Measurements from ENCODE around the gene DNAJC17.

Gene DNAJC17

DNA sequence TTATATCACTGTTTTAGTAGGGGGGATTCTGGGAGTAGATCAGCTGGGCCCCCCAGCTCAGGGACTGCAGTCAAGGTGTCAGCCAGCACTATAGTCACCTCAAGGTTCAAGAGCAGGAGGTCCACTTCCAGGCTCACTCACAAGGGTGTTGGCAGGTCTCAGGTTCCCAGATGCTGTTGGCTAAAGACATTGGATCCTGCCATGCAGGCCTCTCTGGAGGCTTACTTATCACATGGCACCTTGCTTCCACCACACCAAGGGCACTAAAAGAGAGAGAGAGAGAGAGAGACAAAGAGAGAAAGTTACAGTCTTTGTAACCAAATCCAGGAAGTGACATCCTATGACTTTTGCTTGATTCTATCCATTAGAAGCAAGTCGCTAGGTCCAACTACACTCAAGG, 28.7 kb upstream of the DNAJC17 start:
- H3K9me3 ChIP-seq (ENCODE audit: insufficient read depth, low read length) = no peaks in the 10 kb centered on the region
- H4K20me1 ChIP-seq (ENCODE audit: low read depth, low read length) = no peaks in the 10 kb centered on the region
- H3K27me3 ChIP-seq (ENCODE audit: low read length) = no peaks in the 10 kb centered on the region
- H3K36me3 ChIP-seq (ENCODE audit: low read length) = no peaks in the 10 kb centered on the region
- H3K4me2 ChIP-seq (ENCODE audit: low read depth, low read length, poor library complexity, severe bottlenecking) = no peak overlapping the region
- H3K9ac ChIP-seq (ENCODE audit: low read length) = no peak overlapping the region
- H3K27ac ChIP-seq (ENCODE audit: low read depth, low read length) = no peak overlapping the region
- no peak overlapping the region for H2AFZ ChIP-seq (ENCODE audit: low read depth, low read length, severe bottlenecking)
- H3K4me3 ChIP-seq (ENCODE audit: insufficient read depth, low read length, poor library complexity, severe bottlenecking) = no peak overlapping the region
- no peaks in the 10 kb centered on the region for H3K79me2 ChIP-seq (ENCODE audit: insufficient read depth, low read length)
- H3K9me2 ChIP-seq (replicated peaks; ENCODE audit: insufficient read depth, low read length) = no peaks in the 10 kb centered on the region
- TF ChIP-seq, protein P1, sequence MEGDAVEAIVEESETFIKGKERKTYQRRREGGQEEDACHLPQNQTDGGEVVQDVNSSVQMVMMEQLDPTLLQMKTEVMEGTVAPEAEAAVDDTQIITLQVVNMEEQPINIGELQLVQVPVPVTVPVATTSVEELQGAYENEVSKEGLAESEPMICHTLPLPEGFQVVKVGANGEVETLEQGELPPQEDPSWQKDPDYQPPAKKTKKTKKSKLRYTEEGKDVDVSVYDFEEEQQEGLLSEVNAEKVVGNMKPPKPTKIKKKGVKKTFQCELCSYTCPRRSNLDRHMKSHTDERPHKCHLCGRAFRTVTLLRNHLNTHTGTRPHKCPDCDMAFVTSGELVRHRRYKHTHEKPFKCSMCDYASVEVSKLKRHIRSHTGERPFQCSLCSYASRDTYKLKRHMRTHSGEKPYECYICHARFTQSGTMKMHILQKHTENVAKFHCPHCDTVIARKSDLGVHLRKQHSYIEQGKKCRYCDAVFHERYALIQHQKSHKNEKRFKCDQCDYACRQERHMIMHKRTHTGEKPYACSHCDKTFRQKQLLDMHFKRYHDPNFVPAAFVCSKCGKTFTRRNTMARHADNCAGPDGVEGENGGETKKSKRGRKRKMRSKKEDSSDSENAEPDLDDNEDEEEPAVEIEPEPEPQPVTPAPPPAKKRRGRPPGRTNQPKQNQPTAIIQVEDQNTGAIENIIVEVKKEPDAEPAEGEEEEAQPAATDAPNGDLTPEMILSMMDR (IDR thresholded peaks at IDR 0.05; ENCODE audit: insufficient read depth, low read length, poor library complexity, severe bottlenecking) = no peak
- no peak for TF ChIP-seq EZH2phosphoT487 (conservative IDR thresholded peaks at IDR 0.05; ENCODE audit: low read length)
- no peaks in the 10 kb centered on the region for H3F3A ChIP-seq (ENCODE audit: insufficient read depth)

DNA sequence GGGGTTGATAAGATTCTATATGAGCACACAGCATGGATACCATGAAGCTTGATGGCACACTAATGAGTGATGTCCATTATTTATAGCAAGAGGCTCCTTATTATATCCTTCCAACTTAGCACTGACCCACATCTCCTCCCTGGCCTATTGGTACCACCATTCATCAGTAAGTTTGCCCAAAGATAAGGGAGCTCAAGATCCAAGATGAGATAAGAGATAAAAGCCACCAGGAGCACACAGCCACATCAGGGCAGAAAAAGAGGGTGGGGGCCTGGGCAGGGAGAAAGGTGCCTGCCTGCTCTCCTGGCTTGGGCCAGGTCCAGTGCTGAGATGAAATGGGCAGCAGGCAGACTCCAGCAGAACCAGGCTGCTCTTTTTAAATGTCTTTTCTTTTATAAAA, 25.6 kb upstream of the DNAJC17 start:
- H3K27ac ChIP-seq (ENCODE audit: low read depth, low read length) = no peak overlapping the region
- no peaks in the 10 kb centered on the region for H3K9me2 ChIP-seq (replicated peaks; ENCODE audit: insufficient read depth, low read length)
- H3F3A ChIP-seq (ENCODE audit: insufficient read depth) = no peaks in the 10 kb centered on the region
- TF ChIP-seq, protein P1 (IDR thresholded peaks at IDR 0.05; ENCODE audit: insufficient read depth, low read length, poor library complexity, severe bottlenecking) = no peak
- no peaks in the 10 kb centered on the region for H4K20me1 ChIP-seq (ENCODE audit: low read depth, low read length)
- H3K9ac ChIP-seq (ENCODE audit: low read length) = no peak overlapping the region
- H3K9me3 ChIP-seq (ENCODE audit: insufficient read depth, low read length) = no peaks in the 10 kb centered on the region
- H3K36me3 ChIP-seq (ENCODE audit: low read length) = no peaks in the 10 kb centered on the region
- no peaks in the 10 kb centered on the region for H3K27me3 ChIP-seq (ENCODE audit: low read length)
- H3K4me2 ChIP-seq (ENCODE audit: low read depth, low read length, poor library complexity, severe bottlenecking) = no peak overlapping the region
- H3K79me2 ChIP-seq (ENCODE audit: insufficient read depth, low read length) = no peaks in the 10 kb centered on the region
- no peak overlapping the region for H2AFZ ChIP-seq (ENCODE audit: low read depth, low read length, severe bottlenecking)
- no peak overlapping the region for H3K4me3 ChIP-seq (ENCODE audit: insufficient read depth, low read length, poor library complexity, severe bottlenecking)

DNA sequence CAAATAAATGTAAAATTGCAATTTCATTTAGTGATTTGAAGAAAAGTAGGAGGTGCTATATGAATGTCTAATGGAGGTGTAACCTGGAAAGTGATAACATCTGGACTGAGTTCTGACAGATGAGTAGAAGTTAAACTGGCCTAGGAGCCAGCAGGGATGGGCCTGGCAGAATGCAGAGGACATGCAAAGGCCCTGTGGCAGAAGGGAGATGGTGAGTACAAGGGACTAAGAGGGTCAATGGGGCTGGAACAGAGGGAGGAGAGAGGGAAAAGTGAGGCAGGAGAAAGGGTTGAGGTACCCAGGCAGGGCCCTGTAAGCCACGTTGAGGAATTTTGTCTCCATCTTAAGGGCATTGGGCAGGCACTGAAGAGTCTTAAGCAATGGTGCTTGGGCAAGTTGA, 24.6 kb upstream of the DNAJC17 start:
- TF ChIP-seq, protein P1 (IDR thresholded peaks at IDR 0.05; ENCODE audit: insufficient read depth, low read length, poor library complexity, severe bottlenecking) = no peak
- TF ChIP-seq EZH2phosphoT487 (conservative IDR thresholded peaks at IDR 0.05; ENCODE audit: low read length) = no peak
- Histone ChIP-seq H3K4me2 (ENCODE audit: low read depth, low read length, poor library complexity, severe bottlenecking) (no peak overlapping the region), H3K36me3 (ENCODE audit: low read length) (no peaks in the 10 kb centered on the region), H3K4me3 (ENCODE audit: insufficient read depth, low read length, poor library complexity, severe bottlenecking) (no peak overlapping the region), H3K9me2 (replicated peaks; ENCODE audit: insufficient read depth, low read length) (no peaks in the 10 kb centered on the region), H3K9ac (ENCODE audit: low read length) (no peak overlapping the region), H3K9me3 (ENCODE audit: insufficient read depth, low read length) (no peaks in the 10 kb centered on the region), H2AFZ (ENCODE audit: low read depth, low read length, severe bottlenecking) (no peak overlapping the region), H3F3A (ENCODE audit: insufficient read depth) (no peaks in the 10 kb centered on the region), H3K27ac (ENCODE audit: low read depth, low read length) (no peak overlapping the region), H3K79me2 (ENCODE audit: insufficient read depth, low read length) (no peaks in the 10 kb centered on the region), H3K27me3 (ENCODE audit: low read length) (no peaks in the 10 kb centered on the region), H4K20me1 (ENCODE audit: low read depth, low read length) (no peaks in the 10 kb centered on the region)

DNA sequence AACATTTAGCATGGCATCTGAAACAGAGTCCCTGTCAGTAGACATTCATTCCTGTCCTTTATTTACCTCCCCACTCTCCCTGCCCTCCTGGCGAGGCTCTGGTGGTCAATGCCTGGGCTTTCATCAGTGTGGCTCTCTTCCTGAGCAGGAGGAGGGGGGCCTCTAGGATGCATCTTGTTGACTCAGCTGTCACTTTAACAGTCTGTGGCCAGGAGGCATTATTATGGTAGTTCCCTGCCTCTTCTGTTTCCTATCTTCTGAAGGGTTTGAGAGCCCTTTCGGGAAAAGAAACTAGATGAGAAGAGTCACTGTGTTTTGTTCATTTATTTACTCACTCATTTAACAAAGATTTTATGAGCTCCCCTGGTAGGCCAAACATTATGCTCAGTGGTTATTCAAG, 23.6 kb upstream of the DNAJC17 start:
- Histone ChIP-seq H4K20me1 (ENCODE audit: low read depth, low read length) (no peaks in the 10 kb centered on the region), H3K4me3 (ENCODE audit: insufficient read depth, low read length, poor library complexity, severe bottlenecking) (no peak overlapping the region), H3K27ac (ENCODE audit: low read depth, low read length) (no peak overlapping the region), H3K27me3 (ENCODE audit: low read length) (no peaks in the 10 kb centered on the region), H3K79me2 (ENCODE audit: insufficient read depth, low read length) (no peaks in the 10 kb centered on the region), H3K36me3 (ENCODE audit: low read length) (no peaks in the 10 kb centered on the region), H3K9me2 (replicated peaks; ENCODE audit: insufficient read depth, low read length) (no peaks in the 10 kb centered on the region), H3F3A (ENCODE audit: insufficient read depth) (no peaks in the 10 kb centered on the region), H3K9ac (ENCODE audit: low read length) (no peak overlapping the region), H2AFZ (ENCODE audit: low read depth, low read length, severe bottlenecking) (no peak overlapping the region), H3K9me3 (ENCODE audit: insufficient read depth, low read length) (no peaks in the 10 kb centered on the region), H3K4me2 (ENCODE audit: low read depth, low read length, poor library complexity, severe bottlenecking) (no peak overlapping the region)
- no peak for TF ChIP-seq EZH2phosphoT487 (conservative IDR thresholded peaks at IDR 0.05; ENCODE audit: low read length)
- TF ChIP-seq, protein P1 (IDR thresholded peaks at IDR 0.05; ENCODE audit: insufficient read depth, low read length, poor library complexity, severe bottlenecking) = no peak
